ENCODE measurements around the gene MPV17.

Gene MPV17

GRCh38 chr2:27263287-27264252 lies 59.3 kb downstream of the MPV17 start:
- DNase-seq = no peak

- no peak for DNase-seq
Observed at GRCh38 chr2:27262379-27263286, 60.3 kb downstream of the MPV17 start, which contains the start of gene SLC30A3. TSS of gene SLC30A3 (minus strand) at chr2:27263047. CDS start at chr2:27262906, 141 bp downstream.

- no peak for DNase-seq
Observed at GRCh38 chr2:27261926-27262298, 61.0 kb downstream of the MPV17 start.

GRCh38 chr2:27261241-27261925 lies 61.5 kb downstream of the MPV17 start:
- no peak for DNase-seq

Data from amniotic stem cell (primary cell).